B cell (primary cell): ENCODE data around the gene ACAD8.

Experiments used
- EZH2 ChIP-seq: IDR thresholded peaks from 2 replicates; pipeline ENCODE4 v1.6.1; 2012; ENCODE audit warnings: borderline replicate concordance, low read depth, mild to moderate bottlenecking, moderate library complexity, low read length; ENCODE audit not compliant: insufficient read depth, poor library complexity, severe bottlenecking
- TF ChIP-seq, protein P1 (sequence below): fragments of 200-600 bp; IDR thresholded peaks from one replicate; pipeline ENCODE4 v1.8.0; 2022; ENCODE audit warnings: antibody characterized with exemption, mild to moderate bottlenecking

DNA sequence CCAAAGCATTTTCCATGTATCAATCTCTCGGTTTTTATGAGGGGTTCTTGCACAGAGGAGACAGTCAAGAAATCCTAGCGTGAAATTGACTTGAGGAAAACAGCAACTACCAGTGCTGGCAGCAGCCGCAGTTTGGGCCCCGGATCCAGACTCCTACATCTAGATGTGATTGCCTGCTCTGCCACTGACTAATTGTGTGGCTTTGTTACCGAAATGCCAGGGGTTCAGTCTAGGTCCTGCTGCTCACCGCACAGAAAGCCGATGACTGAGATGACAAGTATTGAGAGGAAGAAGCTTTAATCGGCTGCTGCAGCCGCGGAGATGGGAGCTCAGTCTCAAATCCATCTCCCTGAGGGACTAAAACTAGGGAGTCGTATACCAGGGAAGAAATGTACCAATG, 14.6 kb downstream of the ACAD8 start:
- TF ChIP-seq EZH2: no peak
- TF ChIP-seq, protein P1, sequence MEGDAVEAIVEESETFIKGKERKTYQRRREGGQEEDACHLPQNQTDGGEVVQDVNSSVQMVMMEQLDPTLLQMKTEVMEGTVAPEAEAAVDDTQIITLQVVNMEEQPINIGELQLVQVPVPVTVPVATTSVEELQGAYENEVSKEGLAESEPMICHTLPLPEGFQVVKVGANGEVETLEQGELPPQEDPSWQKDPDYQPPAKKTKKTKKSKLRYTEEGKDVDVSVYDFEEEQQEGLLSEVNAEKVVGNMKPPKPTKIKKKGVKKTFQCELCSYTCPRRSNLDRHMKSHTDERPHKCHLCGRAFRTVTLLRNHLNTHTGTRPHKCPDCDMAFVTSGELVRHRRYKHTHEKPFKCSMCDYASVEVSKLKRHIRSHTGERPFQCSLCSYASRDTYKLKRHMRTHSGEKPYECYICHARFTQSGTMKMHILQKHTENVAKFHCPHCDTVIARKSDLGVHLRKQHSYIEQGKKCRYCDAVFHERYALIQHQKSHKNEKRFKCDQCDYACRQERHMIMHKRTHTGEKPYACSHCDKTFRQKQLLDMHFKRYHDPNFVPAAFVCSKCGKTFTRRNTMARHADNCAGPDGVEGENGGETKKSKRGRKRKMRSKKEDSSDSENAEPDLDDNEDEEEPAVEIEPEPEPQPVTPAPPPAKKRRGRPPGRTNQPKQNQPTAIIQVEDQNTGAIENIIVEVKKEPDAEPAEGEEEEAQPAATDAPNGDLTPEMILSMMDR: no peak
